C4-2B (cell line): Measurements from ENCODE around the gene ARL2BP.

Source experiments
- H3K27ac ChIP-seq: fragments of 450-650 bp; 2 replicates; pipeline ENCODE4 v1.5.1; 2017
- ZFX ChIP-seq: fragments of 450-650 bp; IDR thresholded peaks from 2 replicates; pipeline ENCODE4 v1.6.1; 2017
- TF ChIP-seq, protein P1 (sequence below): fragments of 450-650 bp; conservative IDR thresholded peaks from 2 replicates; pipeline ENCODE4 v1.5.1; 2017; ENCODE audit warnings: mild to moderate bottlenecking

The ARL2BP gene

DNA sequence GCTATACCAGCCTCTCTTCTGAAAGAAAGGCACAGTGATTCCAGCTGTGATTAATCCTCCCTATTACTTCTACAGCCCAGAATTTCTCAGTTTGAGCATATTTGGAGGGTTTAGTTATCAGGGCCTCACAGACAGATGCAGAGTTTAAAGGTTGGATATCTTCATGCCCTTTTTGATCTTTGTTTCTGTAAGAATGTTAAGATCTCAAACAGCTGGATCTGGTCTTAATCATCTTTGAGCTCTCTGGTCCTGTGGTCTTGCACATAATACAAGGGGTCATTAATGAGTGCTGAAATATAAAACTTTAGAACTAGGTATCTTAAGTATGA lies 9.1 kb upstream of the ARL2BP start:
- TF ChIP-seq ZFX, result no peak
- TF ChIP-seq, protein P1, sequence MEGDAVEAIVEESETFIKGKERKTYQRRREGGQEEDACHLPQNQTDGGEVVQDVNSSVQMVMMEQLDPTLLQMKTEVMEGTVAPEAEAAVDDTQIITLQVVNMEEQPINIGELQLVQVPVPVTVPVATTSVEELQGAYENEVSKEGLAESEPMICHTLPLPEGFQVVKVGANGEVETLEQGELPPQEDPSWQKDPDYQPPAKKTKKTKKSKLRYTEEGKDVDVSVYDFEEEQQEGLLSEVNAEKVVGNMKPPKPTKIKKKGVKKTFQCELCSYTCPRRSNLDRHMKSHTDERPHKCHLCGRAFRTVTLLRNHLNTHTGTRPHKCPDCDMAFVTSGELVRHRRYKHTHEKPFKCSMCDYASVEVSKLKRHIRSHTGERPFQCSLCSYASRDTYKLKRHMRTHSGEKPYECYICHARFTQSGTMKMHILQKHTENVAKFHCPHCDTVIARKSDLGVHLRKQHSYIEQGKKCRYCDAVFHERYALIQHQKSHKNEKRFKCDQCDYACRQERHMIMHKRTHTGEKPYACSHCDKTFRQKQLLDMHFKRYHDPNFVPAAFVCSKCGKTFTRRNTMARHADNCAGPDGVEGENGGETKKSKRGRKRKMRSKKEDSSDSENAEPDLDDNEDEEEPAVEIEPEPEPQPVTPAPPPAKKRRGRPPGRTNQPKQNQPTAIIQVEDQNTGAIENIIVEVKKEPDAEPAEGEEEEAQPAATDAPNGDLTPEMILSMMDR, result no peak
- no peak overlapping the region for H3K27ac ChIP-seq

DNA sequence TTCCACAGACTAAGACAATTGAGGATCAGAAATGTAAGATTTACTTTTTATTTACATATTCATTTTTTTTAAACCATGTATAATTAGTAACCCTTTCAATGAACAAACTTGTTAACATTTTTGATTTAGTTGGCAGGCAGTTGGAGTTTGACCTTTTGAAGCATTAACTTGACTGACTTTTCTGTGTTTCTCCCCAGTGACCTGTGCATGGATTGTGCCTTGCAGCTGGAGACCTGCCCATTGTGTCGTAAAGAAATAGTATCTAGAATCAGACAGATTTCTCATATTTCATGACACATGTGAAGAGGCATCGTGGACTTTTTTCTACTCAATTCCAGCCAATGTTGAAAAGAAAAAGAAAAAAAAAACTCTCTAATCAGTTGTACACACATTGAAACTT lies 6.4 kb upstream of the ARL2BP start:
- no peak overlapping the region for H3K27ac ChIP-seq
- no peak for TF ChIP-seq ZFX
- TF ChIP-seq, protein P1, result no peak

DNA sequence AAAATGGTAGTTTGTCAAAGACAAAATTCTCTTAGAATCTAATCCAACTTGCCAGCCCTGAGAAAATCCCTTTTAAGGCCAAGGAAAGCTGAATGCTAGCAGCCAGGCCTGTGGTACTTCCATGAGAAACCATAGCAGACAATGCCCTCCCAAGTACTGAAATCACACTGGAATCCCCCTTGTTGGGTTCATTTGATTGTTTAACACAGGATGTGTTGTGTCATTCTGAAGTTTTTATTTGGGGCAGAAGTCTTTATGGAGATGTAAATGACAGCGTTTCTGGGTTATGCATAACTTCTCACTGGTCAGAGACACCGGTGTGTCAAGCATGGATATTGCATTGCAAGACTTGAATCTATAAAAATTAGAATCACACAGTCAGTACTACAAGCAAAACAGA lies 6.0 kb upstream of the ARL2BP start:
- H3K27ac ChIP-seq, result no peak overlapping the region
- no peak for TF ChIP-seq ZFX
- TF ChIP-seq, protein P1, result no peak

DNA sequence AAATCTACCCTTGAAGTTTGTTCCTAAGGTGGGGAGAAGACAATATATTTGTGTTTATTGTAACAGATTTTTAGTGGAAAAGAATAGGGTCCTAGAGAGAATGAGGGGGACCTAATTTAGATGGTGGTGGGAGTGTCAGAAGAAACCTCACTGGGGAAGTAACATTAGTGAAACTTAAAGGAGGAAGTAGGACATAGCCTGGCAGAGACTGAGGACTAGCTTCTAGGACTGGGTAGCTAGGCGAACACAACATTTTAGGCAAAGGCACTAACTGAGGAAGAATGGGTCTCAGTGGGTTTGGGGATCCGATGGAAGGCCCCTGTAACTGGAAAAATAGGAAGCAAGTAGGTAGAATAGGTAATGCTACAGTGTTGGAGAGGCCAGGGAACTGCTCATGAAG lies 4.2 kb upstream of the ARL2BP start:
- H3K27ac ChIP-seq, result no peak overlapping the region
- no peak for TF ChIP-seq ZFX
- TF ChIP-seq, protein P1, result no peak

DNA sequence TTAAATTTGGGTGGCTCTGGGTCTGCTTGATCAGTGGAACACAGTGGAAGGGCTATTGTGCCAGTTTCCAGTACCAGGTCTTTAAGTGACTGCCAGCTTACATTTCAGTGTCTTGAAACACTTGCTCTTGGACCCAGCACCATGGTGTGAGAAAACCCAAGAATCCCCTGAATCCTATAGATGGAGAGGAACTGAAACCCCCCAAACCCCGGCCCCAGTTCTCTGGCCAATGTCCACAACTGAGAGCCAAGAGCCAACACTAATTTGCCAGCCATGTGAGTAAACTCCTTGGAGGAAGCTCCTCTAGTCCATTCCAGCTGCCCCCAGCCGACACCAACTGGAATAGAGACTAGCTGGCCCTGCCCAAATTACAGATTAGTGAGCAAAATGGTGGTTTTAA lies 2.4 kb upstream of the ARL2BP start:
- no peak overlapping the region for H3K27ac ChIP-seq
- TF ChIP-seq, protein P1, result no peak
- no peak for TF ChIP-seq ZFX

DNA sequence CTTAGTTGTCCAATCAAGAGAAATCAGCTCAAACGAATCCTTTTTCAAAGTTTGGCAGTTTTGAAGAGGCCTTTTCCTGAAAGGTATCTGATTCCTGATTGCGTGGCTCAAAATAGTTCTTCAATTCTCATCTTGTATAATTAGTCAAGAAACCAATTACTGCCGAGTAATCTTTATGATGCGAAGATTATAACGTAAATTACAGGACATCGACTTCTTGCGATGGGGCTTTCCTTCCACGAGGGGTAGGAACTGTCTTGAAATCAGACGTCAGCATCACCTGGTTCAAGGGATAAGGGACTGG lies 644 bp upstream of the ARL2BP start:
- TF ChIP-seq ZFX, result no peak
- TF ChIP-seq, protein P1, result no peak
- H3K27ac ChIP-seq, result peak overlapping the region; percentile 91

DNA sequence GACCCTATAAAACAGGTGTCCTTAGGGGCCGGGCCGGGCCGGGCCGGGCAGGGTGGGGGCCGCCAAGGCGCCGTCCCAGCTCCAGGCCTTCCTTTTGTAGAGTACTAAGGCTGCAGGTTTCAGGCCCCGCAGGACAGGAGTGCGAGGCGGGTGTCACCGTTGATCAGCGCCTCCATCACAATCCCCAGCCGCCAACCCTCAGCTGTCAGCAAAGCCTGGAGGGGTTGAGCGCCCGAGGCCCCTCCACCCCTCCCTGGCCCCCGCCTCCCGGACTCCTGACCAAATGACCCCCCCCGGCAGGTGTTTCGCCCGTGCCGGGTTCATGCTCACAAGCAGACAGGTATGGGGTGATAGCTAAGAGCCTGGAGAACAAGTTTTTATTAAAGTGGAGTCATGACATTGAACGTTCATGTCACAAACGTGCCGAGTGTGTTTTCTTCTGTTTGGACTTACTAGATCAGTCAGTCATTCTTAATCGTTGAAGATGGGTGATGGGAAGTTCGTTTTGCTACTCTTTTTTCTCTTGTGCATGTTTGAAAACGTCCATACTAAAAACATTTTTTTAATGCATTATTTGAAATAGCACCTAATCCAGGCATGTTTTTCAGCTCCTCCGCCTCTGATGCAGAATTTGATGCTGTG lies 534 bp downstream of the ARL2BP start:
- peak; percentile 86 for TF ChIP-seq ZFX
- TF ChIP-seq, protein P1, result no peak
- peak overlapping the region; percentile 91 for H3K27ac ChIP-seq

DNA sequence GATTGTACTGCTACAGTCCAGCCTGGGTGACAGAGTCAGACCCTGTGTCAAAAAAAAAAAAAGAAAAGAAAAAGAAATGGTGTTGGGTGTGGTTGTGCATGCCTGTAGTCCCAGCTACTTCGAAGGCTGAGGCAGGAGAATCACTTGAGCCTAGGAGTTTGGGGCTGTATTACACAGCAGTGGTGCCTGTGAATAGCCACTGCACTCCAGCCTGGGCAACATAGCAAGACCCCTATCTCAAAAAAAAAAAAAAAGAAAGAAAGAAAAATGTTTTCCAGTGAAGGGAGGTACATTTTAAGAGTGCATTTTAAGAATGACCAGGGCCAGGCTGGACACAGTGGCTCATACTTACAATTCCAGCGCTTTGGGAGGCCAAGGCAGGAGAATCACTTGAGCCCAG lies 6.3 kb downstream of the ARL2BP start:
- TF ChIP-seq ZFX, result no peak
- TF ChIP-seq, protein P1, result no peak
- no peak overlapping the region for H3K27ac ChIP-seq
